ENCODE results near the gene TMCO4.

TMCO4 gene

DNA sequence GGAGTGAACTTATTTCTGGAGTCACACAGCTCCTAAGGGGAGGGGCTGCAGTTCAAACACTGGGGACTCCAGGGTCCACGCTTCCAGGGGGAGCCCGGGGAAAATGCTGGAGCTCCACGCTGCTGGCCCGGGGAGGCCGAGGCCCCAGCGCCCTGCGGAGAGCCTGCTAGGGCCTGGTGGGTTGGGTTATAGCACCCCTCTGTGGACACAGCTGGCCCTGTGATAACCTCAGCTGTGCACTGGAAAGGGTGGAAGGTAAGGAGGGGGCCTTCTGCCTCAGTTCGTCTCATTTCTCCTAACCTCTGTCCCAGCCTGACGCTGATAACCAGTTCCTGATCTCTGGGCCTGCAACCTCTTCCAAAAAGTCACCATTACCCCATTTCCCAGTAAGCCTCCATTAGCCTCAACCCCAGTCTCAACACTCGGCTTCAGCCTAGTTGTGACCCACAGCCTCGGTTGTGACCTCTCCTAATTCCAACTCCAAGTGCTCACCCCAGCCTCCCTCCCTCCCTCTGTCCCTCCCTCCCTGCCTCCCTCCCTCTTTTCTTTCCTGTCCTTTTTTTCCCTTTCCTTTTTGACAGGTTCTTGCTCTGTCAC is 148.5 kb downstream of the TMCO4 start (continued):
- TF ChIP-seq KLF8 (tag by site-specific recombination; IDR thresholded peaks at IDR 0.05) (peak; percentile 27; the same call in 1 of the 2 replicates), ZIC2 (tag by site-specific recombination; IDR thresholded peaks at IDR 0.05) (peak; percentile 92), GLIS2 (tag by site-specific recombination; IDR thresholded peaks at IDR 0.05) (peak; percentile 73), PRDM1 (tag by site-specific recombination; IDR thresholded peaks at IDR 0.05) (no peak), ZBTB20 (tag by site-specific recombination; IDR thresholded peaks at IDR 0.05) (peak; percentile 68), ZBTB17 (tag by site-specific recombination; IDR thresholded peaks at IDR 0.05) (0 out of 2 replicates have a peak, but pooled peaks have one; percentile 17)

DNA sequence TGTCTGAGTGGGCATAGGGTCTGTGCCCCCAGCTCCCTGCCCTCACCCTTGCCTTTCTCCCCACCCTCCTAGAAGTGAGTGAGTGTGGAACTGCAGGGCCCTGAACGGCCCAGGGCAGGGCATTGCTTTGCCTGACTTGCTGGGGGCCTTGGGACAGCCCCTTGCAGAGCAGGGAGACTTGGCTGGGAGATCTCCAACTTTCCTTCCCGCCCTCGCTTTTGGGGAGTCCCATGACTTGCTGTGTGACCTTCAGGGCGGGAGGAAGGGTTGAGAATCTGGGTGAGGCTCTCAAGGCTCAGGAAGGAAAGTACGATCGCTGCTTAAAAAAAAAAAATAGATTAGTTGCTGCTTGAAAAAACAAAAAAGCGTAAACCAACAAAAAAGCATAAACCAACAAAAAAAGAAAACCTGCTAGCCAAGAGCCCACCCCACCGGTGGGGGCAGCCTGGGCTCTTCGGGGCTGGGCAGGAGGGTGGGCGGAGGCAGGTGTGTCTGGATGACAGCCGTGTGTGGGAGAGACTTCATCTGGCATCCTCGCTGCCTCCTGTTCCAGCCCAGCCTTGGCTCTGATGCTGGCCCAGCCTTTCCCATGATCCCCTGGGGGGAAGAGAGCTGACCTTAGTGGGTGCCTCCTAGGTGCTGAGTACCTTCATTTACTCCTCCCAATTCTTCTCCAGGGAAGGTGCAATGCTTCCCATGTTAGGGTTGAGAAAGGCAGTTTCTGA is 149.1 kb downstream of the TMCO4 start:
- ChIA-PET CTCF (interaction anchor here (0.6 to 2.6 kb wide), 34 partner anchors 9 to 701 kb away, joined by 3 to 17 read pairs (median 3); no protein-coding TSS in a partner anchor), POLR2A (no interaction called here)
- Histone ChIP-seq H3K4me3 (ENCODE audit: low read depth, low read length) (no peak overlapping the region), H3K9me3 (ENCODE audit: control insufficient read depth, insufficient read depth, low read depth, low read length) (no peaks in the 10 kb centered on the region), H3K4me1 (ENCODE audit: control insufficient read depth, insufficient read depth, low read length) (no peaks in the 10 kb centered on the region), H3K27ac (ENCODE audit: extremely low read depth, low read depth, low read length) (no peak overlapping the region), H3K36me3 (ENCODE audit: control insufficient read depth in 2 of 2, insufficient read depth in 1 of 2, low read length in 2 of 2) (no peaks in the 10 kb centered on the region)
- TF ChIP-seq GLIS2 (tag by site-specific recombination; IDR thresholded peaks at IDR 0.05) (no peak), ZNF530 (tag by site-specific recombination; IDR thresholded peaks at IDR 0.05; ENCODE audit: low read depth) (peak; percentile 85; the same call in 1 of the 2 replicates), ZFHX2 (tag by site-specific recombination; conservative IDR thresholded peaks at IDR 0.05) (peak; percentile 78), GFI1B (tag by site-specific recombination; IDR thresholded peaks at IDR 0.05) (no peak), ZBTB17 (tag by site-specific recombination; IDR thresholded peaks at IDR 0.05) (peak; percentile 85), ZNF146 (tag by site-specific recombination; IDR thresholded peaks at IDR 0.05) (no peak), SP2 (tag by site-specific recombination; IDR thresholded peaks at IDR 0.05) (peak; percentile 50), ZNF157 (tag by site-specific recombination; IDR thresholded peaks at IDR 0.05) (no peak), HOXC10 (CRISPR knock-in tag; IDR thresholded peaks at IDR 0.05) (no peak), YY1 (tag by site-specific recombination; IDR thresholded peaks at IDR 0.05) (no peak), BCL11B (tag by site-specific recombination; IDR thresholded peaks at IDR 0.05; ENCODE audit: low read depth) (no peak), RBAK (tag by site-specific recombination; IDR thresholded peaks at IDR 0.05) (no peak), ZFP69B (tag by site-specific recombination; IDR thresholded peaks at IDR 0.05) (no peak), MZF1 (tag by site-specific recombination; IDR thresholded peaks at IDR 0.05; ENCODE audit: borderline replicate concordance) (no peak), ZNF19 (tag by site-specific recombination; IDR thresholded peaks at IDR 0.05; ENCODE audit: low read depth) (no peak), ZNF837 (tag by site-specific recombination; IDR thresholded peaks at IDR 0.05) (no peak), ZNF624 (tag by site-specific recombination; IDR thresholded peaks at IDR 0.05) (no peak)
- TF ChIP-seq, protein P1, sequence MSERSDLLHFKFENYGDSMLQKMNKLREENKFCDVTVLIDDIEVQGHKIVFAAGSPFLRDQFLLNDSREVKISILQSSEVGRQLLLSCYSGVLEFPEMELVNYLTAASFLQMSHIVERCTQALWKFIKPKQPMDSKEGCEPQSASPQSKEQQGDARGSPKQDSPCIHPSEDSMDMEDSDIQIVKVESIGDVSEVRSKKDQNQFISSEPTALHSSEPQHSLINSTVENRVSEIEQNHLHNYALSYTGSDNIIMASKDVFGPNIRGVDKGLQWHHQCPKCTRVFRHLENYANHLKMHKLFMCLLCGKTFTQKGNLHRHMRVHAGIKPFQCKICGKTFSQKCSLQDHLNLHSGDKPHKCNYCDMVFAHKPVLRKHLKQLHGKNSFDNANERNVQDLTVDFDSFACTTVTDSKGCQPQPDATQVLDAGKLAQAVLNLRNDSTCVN (tag by site-specific recombination; optimal IDR thresholded peaks at IDR 0.05) = no peak
- TF ChIP-seq, protein P2, sequence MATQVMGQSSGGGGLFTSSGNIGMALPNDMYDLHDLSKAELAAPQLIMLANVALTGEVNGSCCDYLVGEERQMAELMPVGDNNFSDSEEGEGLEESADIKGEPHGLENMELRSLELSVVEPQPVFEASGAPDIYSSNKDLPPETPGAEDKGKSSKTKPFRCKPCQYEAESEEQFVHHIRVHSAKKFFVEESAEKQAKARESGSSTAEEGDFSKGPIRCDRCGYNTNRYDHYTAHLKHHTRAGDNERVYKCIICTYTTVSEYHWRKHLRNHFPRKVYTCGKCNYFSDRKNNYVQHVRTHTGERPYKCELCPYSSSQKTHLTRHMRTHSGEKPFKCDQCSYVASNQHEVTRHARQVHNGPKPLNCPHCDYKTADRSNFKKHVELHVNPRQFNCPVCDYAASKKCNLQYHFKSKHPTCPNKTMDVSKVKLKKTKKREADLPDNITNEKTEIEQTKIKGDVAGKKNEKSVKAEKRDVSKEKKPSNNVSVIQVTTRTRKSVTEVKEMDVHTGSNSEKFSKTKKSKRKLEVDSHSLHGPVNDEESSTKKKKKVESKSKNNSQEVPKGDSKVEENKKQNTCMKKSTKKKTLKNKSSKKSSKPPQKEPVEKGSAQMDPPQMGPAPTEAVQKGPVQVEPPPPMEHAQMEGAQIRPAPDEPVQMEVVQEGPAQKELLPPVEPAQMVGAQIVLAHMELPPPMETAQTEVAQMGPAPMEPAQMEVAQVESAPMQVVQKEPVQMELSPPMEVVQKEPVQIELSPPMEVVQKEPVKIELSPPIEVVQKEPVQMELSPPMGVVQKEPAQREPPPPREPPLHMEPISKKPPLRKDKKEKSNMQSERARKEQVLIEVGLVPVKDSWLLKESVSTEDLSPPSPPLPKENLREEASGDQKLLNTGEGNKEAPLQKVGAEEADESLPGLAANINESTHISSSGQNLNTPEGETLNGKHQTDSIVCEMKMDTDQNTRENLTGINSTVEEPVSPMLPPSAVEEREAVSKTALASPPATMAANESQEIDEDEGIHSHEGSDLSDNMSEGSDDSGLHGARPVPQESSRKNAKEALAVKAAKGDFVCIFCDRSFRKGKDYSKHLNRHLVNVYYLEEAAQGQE (tag by site-specific recombination; IDR thresholded peaks at IDR 0.05) = 0 out of 2 replicates have a peak, but pooled peaks have one; percentile 38
- TF ChIP-seq, protein P3, sequence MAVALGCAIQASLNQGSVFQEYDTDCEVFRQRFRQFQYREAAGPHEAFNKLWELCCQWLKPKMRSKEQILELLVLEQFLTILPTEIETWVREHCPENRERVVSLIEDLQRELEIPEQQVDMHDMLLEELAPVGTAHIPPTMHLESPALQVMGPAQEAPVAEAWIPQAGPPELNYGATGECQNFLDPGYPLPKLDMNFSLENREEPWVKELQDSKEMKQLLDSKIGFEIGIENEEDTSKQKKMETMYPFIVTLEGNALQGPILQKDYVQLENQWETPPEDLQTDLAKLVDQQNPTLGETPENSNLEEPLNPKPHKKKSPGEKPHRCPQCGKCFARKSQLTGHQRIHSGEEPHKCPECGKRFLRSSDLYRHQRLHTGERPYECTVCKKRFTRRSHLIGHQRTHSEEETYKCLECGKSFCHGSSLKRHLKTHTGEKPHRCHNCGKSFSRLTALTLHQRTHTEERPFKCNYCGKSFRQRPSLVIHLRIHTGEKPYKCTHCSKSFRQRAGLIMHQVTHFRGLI (tag by site-specific recombination; IDR thresholded peaks at IDR 0.05) = no peak
- TF ChIP-seq, protein P4, sequence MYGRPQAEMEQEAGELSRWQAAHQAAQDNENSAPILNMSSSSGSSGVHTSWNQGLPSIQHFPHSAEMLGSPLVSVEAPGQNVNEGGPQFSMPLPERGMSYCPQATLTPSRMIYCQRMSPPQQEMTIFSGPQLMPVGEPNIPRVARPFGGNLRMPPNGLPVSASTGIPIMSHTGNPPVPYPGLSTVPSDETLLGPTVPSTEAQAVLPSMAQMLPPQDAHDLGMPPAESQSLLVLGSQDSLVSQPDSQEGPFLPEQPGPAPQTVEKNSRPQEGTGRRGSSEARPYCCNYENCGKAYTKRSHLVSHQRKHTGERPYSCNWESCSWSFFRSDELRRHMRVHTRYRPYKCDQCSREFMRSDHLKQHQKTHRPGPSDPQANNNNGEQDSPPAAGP (tag by site-specific recombination; IDR thresholded peaks at IDR 0.05) = 0 out of 2 replicates have a peak, but pooled peaks have one; percentile 37
- TF ChIP-seq, protein P5, sequence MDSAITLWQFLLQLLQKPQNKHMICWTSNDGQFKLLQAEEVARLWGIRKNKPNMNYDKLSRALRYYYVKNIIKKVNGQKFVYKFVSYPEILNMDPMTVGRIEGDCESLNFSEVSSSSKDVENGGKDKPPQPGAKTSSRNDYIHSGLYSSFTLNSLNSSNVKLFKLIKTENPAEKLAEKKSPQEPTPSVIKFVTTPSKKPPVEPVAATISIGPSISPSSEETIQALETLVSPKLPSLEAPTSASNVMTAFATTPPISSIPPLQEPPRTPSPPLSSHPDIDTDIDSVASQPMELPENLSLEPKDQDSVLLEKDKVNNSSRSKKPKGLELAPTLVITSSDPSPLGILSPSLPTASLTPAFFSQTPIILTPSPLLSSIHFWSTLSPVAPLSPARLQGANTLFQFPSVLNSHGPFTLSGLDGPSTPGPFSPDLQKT (IDR thresholded peaks at IDR 0.05; ENCODE audit: borderline replicate concordance, low read depth, low read length) = no peak
- TF ChIP-seq, protein P6, sequence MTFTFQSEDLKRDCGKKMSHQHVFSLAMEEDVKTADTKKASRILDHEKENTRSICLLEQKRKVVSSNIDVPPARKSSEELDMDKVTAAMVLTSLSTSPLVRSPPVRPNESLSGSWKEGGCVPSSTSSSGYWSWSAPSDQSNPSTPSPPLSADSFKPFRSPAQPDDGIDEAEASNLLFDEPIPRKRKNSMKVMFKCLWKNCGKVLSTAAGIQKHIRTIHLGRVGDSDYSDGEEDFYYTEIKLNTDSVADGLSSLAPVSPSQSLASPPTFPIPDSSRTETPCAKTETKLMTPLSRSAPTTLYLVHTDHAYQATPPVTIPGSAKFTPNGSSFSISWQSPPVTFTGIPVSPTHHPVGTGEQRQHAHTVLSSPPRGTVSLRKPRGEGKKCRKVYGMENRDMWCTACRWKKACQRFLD (tag by site-specific recombination; IDR thresholded peaks at IDR 0.05) = no peak
